Daoy (cell line): ENCODE results near the gene FAM135A. TPM values are rescaled to one million over a fixed set of nuclear protein-coding genes. Genes with fewer than 3 reads are reported as not detected.

ENCODE experiments used
- DNase-seq: peaks from one replicate; pipeline ENCODE4 v3.0.0-alpha.2; 2015; ENCODE audit warnings: low read depth
- total RNA-seq: library from RNA; depleted of rRNA; stranded (reverse); fragments of >200 nt; shearing (Covaris generic); gene quantifications from 2 replicates; pipeline ENCODE4 v1.2.3, GENCODE V29; 2014; rRNA removed

The FAM135A gene
- 11.9 and 14.0 TPM in 2 replicates for total RNA-seq

GRCh38 chr6:70413114-70413991 is at the start of gene FAM135A:
FAM135A (plus strand) TSS chr6:70413508; CDS start chr6:70428343, 14,835 bp downstream.
- DNase-seq = peak; percentile 99

- no peak for DNase-seq
Observed at GRCh38 chr6:70363741-70364493, 49.4 kb upstream of the FAM135A start.

- DNase-seq = peak; percentile 77
Observed at GRCh38 chr6:70369332-70369950, 43.9 kb upstream of the FAM135A start.

- DNase-seq = no peak
Observed at GRCh38 chr6:70370496-70370895, 42.8 kb upstream of the FAM135A start.

GRCh38 chr6:70371454-70372105 is 41.7 kb upstream of the FAM135A start:
- peak; percentile 49 for DNase-seq

- peak; percentile 31 for DNase-seq
Observed at GRCh38 chr6:70375166-70375565, 38.1 kb upstream of the FAM135A start.

- peak; percentile 6 for DNase-seq
Observed at GRCh38 chr6:70375882-70376281, 37.4 kb upstream of the FAM135A start.

GRCh38 chr6:70376628-70377027 is 36.7 kb upstream of the FAM135A start:
- no peak for DNase-seq

GRCh38 chr6:70377372-70377771 is 35.9 kb upstream of the FAM135A start:
- no peak for DNase-seq

- DNase-seq = no peak
Observed at GRCh38 chr6:70379473-70380013, 33.8 kb upstream of the FAM135A start.

GRCh38 chr6:70380252-70380651 is 33.1 kb upstream of the FAM135A start:
- DNase-seq = no peak

GRCh38 chr6:70380771-70381416 is 32.4 kb upstream of the FAM135A start:
- DNase-seq = no peak

GRCh38 chr6:70381417-70381782 is 31.9 kb upstream of the FAM135A start:
- no peak for DNase-seq

- no peak for DNase-seq
Observed at GRCh38 chr6:70385901-70386300, 27.4 kb upstream of the FAM135A start.

GRCh38 chr6:70388814-70389213 is 24.5 kb upstream of the FAM135A start:
- DNase-seq = no peak

GRCh38 chr6:70389261-70389660 is 24.0 kb upstream of the FAM135A start:
- DNase-seq = no peak

- DNase-seq = no peak
Observed at GRCh38 chr6:70390067-70390466, 23.2 kb upstream of the FAM135A start.

- DNase-seq = no peak
Observed at GRCh38 chr6:70391492-70391891, 21.8 kb upstream of the FAM135A start.

GRCh38 chr6:70394518-70395300 is 18.6 kb upstream of the FAM135A start:
- peak; percentile 5 for DNase-seq

GRCh38 chr6:70395301-70395672 is 18.0 kb upstream of the FAM135A start:
- DNase-seq = no peak
